ENCODE measurements around the gene PRSS3. TPM values are rescaled to one million over a fixed set of nuclear protein-coding genes. Genes with fewer than 3 reads are reported as not detected.
"Not testable (repeated sequence)": the region's sequence is repeated elsewhere in the genome, so short reads cannot be mapped to it uniquely, and the experiment has no call there.

The PRSS3 gene
- total RNA-seq, 2 donors from 2014 or later = not detected

- WGBS, 2 experiments (ENCODE audit: insufficient coverage in 1 of 2, insufficient read length in 1 of 2) = 87 to 89% methylated on average over 3 to 8 of the region's 10 CpGs
- H3K4me3 Mint-ChIP-seq = no peak overlapping the region
- Histone ChIP-seq H3K4me1 (ENCODE audit: control insufficient read depth, insufficient read depth, low read length) (no peaks in the 10 kb centered on the region), H3K27ac (ENCODE audit: low read depth, low read length) (no peak overlapping the region), H3K9me3 (ENCODE audit: control insufficient read depth, low read length) (no peaks in the 10 kb centered on the region), H3K36me3 (ENCODE audit: control insufficient read depth, insufficient read depth, low read length) (no peaks in the 10 kb centered on the region), H3K27me3 (ENCODE audit: control insufficient read depth, insufficient read depth, low read length, poor library complexity, severe bottlenecking) (peaks cover 15% of the 10 kb centered on the region), H3K9ac (ENCODE audit: extremely low read depth, low read length, poor library complexity, severe bottlenecking) (no peak overlapping the region), H3K4me3 (ENCODE audit: low read length) (no peak overlapping the region)
- peaks cover 9% of the 10 kb centered on the region for H3K4me1 Mint-ChIP-seq
- TF ChIP-seq, protein P1, sequence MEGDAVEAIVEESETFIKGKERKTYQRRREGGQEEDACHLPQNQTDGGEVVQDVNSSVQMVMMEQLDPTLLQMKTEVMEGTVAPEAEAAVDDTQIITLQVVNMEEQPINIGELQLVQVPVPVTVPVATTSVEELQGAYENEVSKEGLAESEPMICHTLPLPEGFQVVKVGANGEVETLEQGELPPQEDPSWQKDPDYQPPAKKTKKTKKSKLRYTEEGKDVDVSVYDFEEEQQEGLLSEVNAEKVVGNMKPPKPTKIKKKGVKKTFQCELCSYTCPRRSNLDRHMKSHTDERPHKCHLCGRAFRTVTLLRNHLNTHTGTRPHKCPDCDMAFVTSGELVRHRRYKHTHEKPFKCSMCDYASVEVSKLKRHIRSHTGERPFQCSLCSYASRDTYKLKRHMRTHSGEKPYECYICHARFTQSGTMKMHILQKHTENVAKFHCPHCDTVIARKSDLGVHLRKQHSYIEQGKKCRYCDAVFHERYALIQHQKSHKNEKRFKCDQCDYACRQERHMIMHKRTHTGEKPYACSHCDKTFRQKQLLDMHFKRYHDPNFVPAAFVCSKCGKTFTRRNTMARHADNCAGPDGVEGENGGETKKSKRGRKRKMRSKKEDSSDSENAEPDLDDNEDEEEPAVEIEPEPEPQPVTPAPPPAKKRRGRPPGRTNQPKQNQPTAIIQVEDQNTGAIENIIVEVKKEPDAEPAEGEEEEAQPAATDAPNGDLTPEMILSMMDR (conservative IDR thresholded peaks at IDR 0.05) = no peak
- DNase-seq = no peak
- no peaks in the 10 kb centered on the region for H3K36me3 Mint-ChIP-seq (ENCODE audit: low read depth)
- H3K27me3 Mint-ChIP-seq (ENCODE audit: insufficient read depth) = peaks cover 46% of the 10 kb centered on the region
- H3K27ac Mint-ChIP-seq = no peak overlapping the region
- H3K9me3 Mint-ChIP-seq = peaks cover 2% of the 10 kb centered on the region
Observed at GRCh38 chr9:33798545-33798944, 3.2 kb downstream of the PRSS3 start.

DNA sequence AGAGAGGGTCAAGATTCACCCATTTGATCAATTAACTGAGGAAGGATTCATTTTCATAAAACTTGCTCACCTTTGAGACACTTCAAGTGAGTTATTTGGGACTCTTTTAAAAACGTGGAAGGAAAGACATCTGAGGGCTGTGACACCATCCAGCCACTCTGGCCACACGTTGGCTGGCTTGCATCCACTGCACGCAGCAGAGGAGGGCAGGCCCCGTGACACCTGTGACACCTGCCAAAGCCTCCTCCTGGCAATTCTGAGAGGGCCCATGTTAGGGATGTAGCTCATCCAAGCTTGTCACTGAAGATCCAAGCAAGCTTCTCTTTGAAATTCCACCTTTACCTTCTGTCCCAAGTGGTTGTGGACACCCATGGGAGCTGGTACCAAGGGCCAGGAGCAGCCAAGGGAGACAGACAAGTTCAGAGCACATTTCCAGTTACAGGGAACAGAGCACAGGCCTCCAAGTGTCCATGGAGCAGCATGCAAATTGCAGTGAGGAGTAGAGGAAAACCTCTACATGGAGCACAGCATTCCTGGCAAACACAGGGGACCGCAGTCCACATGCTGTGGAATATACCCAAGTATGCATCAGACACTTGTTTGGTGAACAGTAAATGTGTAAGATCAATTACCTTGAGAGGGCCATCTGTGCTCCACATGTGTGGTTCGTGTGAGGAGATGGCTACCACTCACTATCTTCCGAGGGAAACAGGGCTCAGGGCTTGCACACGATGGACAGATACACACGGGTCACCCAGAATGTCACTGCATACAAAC, 4.8 kb downstream of the PRSS3 start:
- no peaks in the 10 kb centered on the region for H3K4me1 ChIP-seq (ENCODE audit: control insufficient read depth, insufficient read depth, low read length)
- Mint-ChIP-seq H3K27ac (no peak overlapping the region), H3K36me3 (ENCODE audit: low read depth) (no peaks in the 10 kb centered on the region), H3K27me3 (ENCODE audit: insufficient read depth) (peaks cover 43% of the 10 kb centered on the region), H3K4me3 (no peak overlapping the region), H3K9me3 (peaks cover 2% of the 10 kb centered on the region), H3K4me1 (peaks cover 6% of the 10 kb centered on the region)
- TF ChIP-seq, protein P1 (conservative IDR thresholded peaks at IDR 0.05) = no peak
- no peaks in the 10 kb centered on the region for H3K36me3 ChIP-seq (ENCODE audit: control insufficient read depth, insufficient read depth, low read length)
- H3K9me3 ChIP-seq (ENCODE audit: control insufficient read depth, low read length) = no peaks in the 10 kb centered on the region
- no peak overlapping the region for H3K27ac ChIP-seq (ENCODE audit: low read depth, low read length)
- 90 to 91% methylated on average over 7 to 9 of the region's 9 CpGs for WGBS, 2 experiments (ENCODE audit: insufficient coverage in 1 of 2, insufficient read length in 1 of 2)
- DNase-seq = no peak
- no peak overlapping the region for H3K9ac ChIP-seq (ENCODE audit: extremely low read depth, low read length, poor library complexity, severe bottlenecking)
- no peak overlapping the region for H3K4me3 ChIP-seq (ENCODE audit: low read length)
- no peaks in the 10 kb centered on the region for H3K27me3 ChIP-seq (ENCODE audit: control insufficient read depth, insufficient read depth, low read length, poor library complexity, severe bottlenecking)

- Mint-ChIP-seq H3K4me3 (no peak overlapping the region), H3K36me3 (ENCODE audit: low read depth) (no peaks in the 10 kb centered on the region), H3K9me3 (peaks cover 2% of the 10 kb centered on the region), H3K4me1 (no peaks in the 10 kb centered on the region), H3K27me3 (ENCODE audit: insufficient read depth) (peaks cover 43% of the 10 kb centered on the region), H3K27ac (no peak overlapping the region)
- Histone ChIP-seq H3K9ac (ENCODE audit: extremely low read depth, low read length, poor library complexity, severe bottlenecking) (no peak overlapping the region), H3K36me3 (ENCODE audit: control insufficient read depth, insufficient read depth, low read length) (no peaks in the 10 kb centered on the region), H3K27ac (ENCODE audit: low read depth, low read length) (no peak overlapping the region), H3K27me3 (ENCODE audit: control insufficient read depth, insufficient read depth, low read length, poor library complexity, severe bottlenecking) (no peaks in the 10 kb centered on the region), H3K4me1 (ENCODE audit: control insufficient read depth, insufficient read depth, low read length) (no peaks in the 10 kb centered on the region), H3K9me3 (ENCODE audit: control insufficient read depth, low read length) (no peaks in the 10 kb centered on the region), H3K4me3 (ENCODE audit: low read length) (no peak overlapping the region)
- no peak for DNase-seq
- TF ChIP-seq, protein P1 (conservative IDR thresholded peaks at IDR 0.05) = no peak
- 79 to 96% methylated on average over 2 of the region's 2 CpGs for WGBS, 2 experiments (ENCODE audit: insufficient coverage in 1 of 2, insufficient read length in 1 of 2)
Observed at GRCh38 chr9:33800886-33801285, 5.5 kb downstream of the PRSS3 start.

- H3K9me3 Mint-ChIP-seq; H3K4me3 Mint-ChIP-seq; H3K4me1 ChIP-seq (ENCODE audit: control insufficient read depth, insufficient read depth, low read length); H3K9me3 ChIP-seq (ENCODE audit: control insufficient read depth, low read length); H3K36me3 ChIP-seq (ENCODE audit: control insufficient read depth, insufficient read depth, low read length); H3K9ac ChIP-seq (ENCODE audit: extremely low read depth, low read length, poor library complexity, severe bottlenecking); DNase-seq; H3K27me3 ChIP-seq (ENCODE audit: control insufficient read depth, insufficient read depth, low read length, poor library complexity, severe bottlenecking); H3K36me3 Mint-ChIP-seq (ENCODE audit: low read depth); H3K4me3 ChIP-seq (ENCODE audit: low read length); H3K27ac Mint-ChIP-seq; H3K4me1 Mint-ChIP-seq; H3K27ac ChIP-seq (ENCODE audit: low read depth, low read length): not testable (repeated sequence)
- H3K27me3 Mint-ChIP-seq (ENCODE audit: insufficient read depth) = peaks cover 38% of the 10 kb centered on the region
- 97% methylated on average over 2 of the region's 2 CpGs; no CpG with 5 or more reads in 1 of the 2 experiments for WGBS, 2 experiments (ENCODE audit: insufficient coverage in 1 of 2, insufficient read length in 1 of 2)
Observed at GRCh38 chr9:33801943-33802500, 6.7 kb downstream of the PRSS3 start.

DNA sequence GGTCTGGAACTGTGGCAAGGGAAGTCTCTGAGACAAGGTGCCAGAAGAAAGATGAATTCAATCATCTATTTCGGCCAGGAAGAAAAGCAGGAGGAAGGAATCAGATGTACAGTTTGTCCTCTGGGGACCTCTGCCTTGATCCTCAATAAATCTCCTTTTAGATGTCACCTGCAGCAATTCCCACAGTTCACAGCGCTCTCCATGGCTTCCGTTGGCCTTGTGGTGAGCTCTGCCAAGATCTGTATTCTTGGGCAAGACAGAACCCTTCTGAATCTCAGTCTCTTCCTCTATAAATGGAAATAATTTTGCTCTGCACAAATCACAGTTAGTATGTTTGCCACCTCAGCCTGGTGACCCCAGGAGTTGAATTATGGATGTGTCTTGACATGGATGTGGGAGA, 8.8 kb downstream of the PRSS3 start:
- H3K36me3 ChIP-seq (ENCODE audit: control insufficient read depth, insufficient read depth, low read length); H3K27me3 ChIP-seq (ENCODE audit: control insufficient read depth, insufficient read depth, low read length, poor library complexity, severe bottlenecking); H3K4me1 ChIP-seq (ENCODE audit: control insufficient read depth, insufficient read depth, low read length); H3K36me3 Mint-ChIP-seq (ENCODE audit: low read depth); H3K9me3 Mint-ChIP-seq; H3K9ac ChIP-seq (ENCODE audit: extremely low read depth, low read length, poor library complexity, severe bottlenecking); H3K27ac ChIP-seq (ENCODE audit: low read depth, low read length); H3K4me3 ChIP-seq (ENCODE audit: low read length); H3K4me3 Mint-ChIP-seq; DNase-seq; H3K27ac Mint-ChIP-seq; H3K9me3 ChIP-seq (ENCODE audit: control insufficient read depth, low read length); H3K4me1 Mint-ChIP-seq: not testable (repeated sequence)
- WGBS, 2 experiments (ENCODE audit: insufficient coverage in 1 of 2, insufficient read length in 1 of 2) = 84 to 92% methylated on average over 2 to 3 of the region's 3 CpGs
- peaks cover 20% of the 10 kb centered on the region for H3K27me3 Mint-ChIP-seq (ENCODE audit: insufficient read depth)
